ENCODE results near the gene LNX1. TPM values are rescaled to one million over a fixed set of nuclear protein-coding genes. Genes with fewer than 3 reads are reported as not detected.

LNX1 gene
- polyA plus RNA-seq, 1 of the 3 experiments (the other 2 are of a cell fraction), result 0.16 TPM

DNA sequence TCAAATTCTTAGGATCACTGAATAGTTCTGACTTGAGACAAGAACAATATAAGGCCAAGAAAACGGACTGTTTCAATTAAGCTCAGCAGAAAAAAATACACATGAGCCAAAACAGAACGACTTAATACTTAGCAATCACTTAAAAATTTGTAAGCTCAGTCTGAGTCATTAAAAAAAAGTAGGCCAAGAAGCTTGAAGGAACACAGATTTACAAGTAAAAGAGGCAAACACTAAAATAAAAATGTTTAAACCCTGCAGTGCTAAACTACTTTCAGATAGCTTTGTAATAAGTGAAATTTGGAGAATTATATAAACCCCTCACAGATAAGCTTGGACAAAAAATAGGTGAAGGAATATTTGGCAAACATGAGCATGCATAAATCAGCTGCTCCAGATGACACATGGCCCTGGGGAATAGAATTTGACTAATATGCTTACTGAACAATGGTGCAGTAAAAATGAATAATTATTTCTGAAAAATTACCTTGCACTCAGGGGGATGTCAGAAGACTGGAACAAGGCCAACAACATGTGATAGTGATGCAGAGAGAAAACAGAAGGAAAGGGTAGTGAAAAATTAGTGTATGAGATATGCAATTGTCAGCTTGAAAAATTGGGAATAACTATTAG lies 49.6 kb downstream of the LNX1 start:
- peak; percentile 63 for TF ChIP-seq GATA2 (CRISPR knock-in tag; IDR thresholded peaks at IDR 0.05)
- TF ChIP-seq POLR2AphosphoS5 (IDR thresholded peaks at IDR 0.05; ENCODE audit: low read depth, low read length), result peak; percentile 80; the same call in 1 of the 2 replicates
- no peak for TF ChIP-seq GABPA (IDR thresholded peaks at IDR 0.05; ENCODE audit: low read depth)
- peak; percentile 98 for TF ChIP-seq TCF12 (IDR thresholded peaks at IDR 0.05)
- TF ChIP-seq RFX5 (IDR thresholded peaks at IDR 0.05; ENCODE audit: low read length), result no peak
- TF ChIP-seq, protein P1, sequence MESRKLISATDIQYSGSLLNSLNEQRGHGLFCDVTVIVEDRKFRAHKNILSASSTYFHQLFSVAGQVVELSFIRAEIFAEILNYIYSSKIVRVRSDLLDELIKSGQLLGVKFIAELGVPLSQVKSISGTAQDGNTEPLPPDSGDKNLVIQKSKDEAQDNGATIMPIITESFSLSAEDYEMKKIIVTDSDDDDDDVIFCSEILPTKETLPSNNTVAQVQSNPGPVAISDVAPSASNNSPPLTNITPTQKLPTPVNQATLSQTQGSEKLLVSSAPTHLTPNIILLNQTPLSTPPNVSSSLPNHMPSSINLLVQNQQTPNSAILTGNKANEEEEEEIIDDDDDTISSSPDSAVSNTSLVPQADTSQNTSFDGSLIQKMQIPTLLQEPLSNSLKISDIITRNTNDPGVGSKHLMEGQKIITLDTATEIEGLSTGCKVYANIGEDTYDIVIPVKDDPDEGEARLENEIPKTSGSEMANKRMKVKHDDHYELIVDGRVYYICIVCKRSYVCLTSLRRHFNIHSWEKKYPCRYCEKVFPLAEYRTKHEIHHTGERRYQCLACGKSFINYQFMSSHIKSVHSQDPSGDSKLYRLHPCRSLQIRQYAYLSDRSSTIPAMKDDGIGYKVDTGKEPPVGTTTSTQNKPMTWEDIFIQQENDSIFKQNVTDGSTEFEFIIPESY (IDR thresholded peaks at IDR 0.05; ENCODE audit: borderline replicate concordance, low read depth), result 0 out of 2 replicates have a peak, but pooled peaks have one; percentile 18
- TF ChIP-seq NRF1 (IDR thresholded peaks at IDR 0.05; ENCODE audit: low read depth, low read length), result no peak
- TF ChIP-seq NFIC (IDR thresholded peaks at IDR 0.05; ENCODE audit: borderline replicate concordance), result peak; percentile 78
- TF ChIP-seq, protein P2, sequence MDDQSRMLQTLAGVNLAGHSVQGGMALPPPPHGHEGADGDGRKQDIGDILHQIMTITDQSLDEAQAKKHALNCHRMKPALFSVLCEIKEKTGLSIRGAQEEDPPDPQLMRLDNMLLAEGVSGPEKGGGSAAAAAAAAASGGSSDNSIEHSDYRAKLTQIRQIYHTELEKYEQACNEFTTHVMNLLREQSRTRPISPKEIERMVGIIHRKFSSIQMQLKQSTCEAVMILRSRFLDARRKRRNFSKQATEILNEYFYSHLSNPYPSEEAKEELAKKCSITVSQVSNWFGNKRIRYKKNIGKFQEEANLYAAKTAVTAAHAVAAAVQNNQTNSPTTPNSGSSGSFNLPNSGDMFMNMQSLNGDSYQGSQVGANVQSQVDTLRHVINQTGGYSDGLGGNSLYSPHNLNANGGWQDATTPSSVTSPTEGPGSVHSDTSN (IDR thresholded peaks at IDR 0.05), result peak; percentile 87
- TF ChIP-seq, protein P3, sequence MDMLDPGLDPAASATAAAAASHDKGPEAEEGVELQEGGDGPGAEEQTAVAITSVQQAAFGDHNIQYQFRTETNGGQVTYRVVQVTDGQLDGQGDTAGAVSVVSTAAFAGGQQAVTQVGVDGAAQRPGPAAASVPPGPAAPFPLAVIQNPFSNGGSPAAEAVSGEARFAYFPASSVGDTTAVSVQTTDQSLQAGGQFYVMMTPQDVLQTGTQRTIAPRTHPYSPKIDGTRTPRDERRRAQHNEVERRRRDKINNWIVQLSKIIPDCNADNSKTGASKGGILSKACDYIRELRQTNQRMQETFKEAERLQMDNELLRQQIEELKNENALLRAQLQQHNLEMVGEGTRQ (IDR thresholded peaks at IDR 0.05; ENCODE audit: borderline replicate concordance, low read depth, low read length), result no peak
- peak; percentile 89 for TF ChIP-seq JUND (IDR thresholded peaks at IDR 0.05)
- peak; percentile 57 for TF ChIP-seq RXRA (IDR thresholded peaks at IDR 0.05; ENCODE audit: borderline replicate concordance, low read depth)
- no peak for TF ChIP-seq FOXJ3 (CRISPR knock-in tag; IDR thresholded peaks at IDR 0.05)
- TF ChIP-seq, protein P4, sequence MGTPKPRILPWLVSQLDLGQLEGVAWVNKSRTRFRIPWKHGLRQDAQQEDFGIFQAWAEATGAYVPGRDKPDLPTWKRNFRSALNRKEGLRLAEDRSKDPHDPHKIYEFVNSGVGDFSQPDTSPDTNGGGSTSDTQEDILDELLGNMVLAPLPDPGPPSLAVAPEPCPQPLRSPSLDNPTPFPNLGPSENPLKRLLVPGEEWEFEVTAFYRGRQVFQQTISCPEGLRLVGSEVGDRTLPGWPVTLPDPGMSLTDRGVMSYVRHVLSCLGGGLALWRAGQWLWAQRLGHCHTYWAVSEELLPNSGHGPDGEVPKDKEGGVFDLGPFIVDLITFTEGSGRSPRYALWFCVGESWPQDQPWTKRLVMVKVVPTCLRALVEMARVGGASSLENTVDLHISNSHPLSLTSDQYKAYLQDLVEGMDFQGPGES (IDR thresholded peaks at IDR 0.05; ENCODE audit: low read depth, low read length), result no peak
- no peak for TF ChIP-seq EZH2phosphoT487 (IDR thresholded peaks at IDR 0.05; ENCODE audit: borderline replicate concordance, low read depth)
- TF ChIP-seq SIN3A (IDR thresholded peaks at IDR 0.05; ENCODE audit: borderline replicate concordance, low read depth, low read length), result peak; percentile 31; the same call in 1 of the 2 replicates
- TF ChIP-seq EP300 (IDR thresholded peaks at IDR 0.05; ENCODE audit: borderline replicate concordance in 1 of 2, low read depth in 1 of 2, low read length in 1 of 2), result peak; percentile 87 to 88
- peak; percentile 51; the same call in 1 of the 2 replicates for TF ChIP-seq MXI1 (IDR thresholded peaks at IDR 0.05; ENCODE audit: low read depth, low read length)
- TF ChIP-seq TEAD4 (IDR thresholded peaks at IDR 0.05; ENCODE audit: borderline replicate concordance, insufficient read depth), result peak; percentile 84
- TF ChIP-seq FOSL2 (IDR thresholded peaks at IDR 0.05; ENCODE audit: borderline replicate concordance, low read depth), result peak; percentile 86
- TF ChIP-seq RAD21 (IDR thresholded peaks at IDR 0.05; ENCODE audit: low read length), result peak; percentile 33; the same call in 1 of the 2 replicates
- TF ChIP-seq SMC3 (IDR thresholded peaks at IDR 0.05; ENCODE audit: low read depth, low read length), result no peak
- TF ChIP-seq RCOR1 (IDR thresholded peaks at IDR 0.05; ENCODE audit: low read length), result peak; percentile 74; the same call in 1 of the 2 replicates
- TF ChIP-seq, protein P5, sequence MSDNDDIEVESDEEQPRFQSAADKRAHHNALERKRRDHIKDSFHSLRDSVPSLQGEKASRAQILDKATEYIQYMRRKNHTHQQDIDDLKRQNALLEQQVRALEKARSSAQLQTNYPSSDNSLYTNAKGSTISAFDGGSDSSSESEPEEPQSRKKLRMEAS (IDR thresholded peaks at IDR 0.05; ENCODE audit: low read depth), result peak; percentile 16; the same call in 1 of the 2 replicates
- peak; percentile 69; the same call in 1 of the 2 replicates for TF ChIP-seq FOXM1 (IDR thresholded peaks at IDR 0.05; ENCODE audit: low read depth)
- TF ChIP-seq MEF2A (IDR thresholded peaks at IDR 0.05; ENCODE audit: borderline replicate concordance, low read depth), result peak; percentile 58; the same call in 1 of the 2 replicates
- TF ChIP-seq ELF1 (IDR thresholded peaks at IDR 0.05), result no peak
- Histone ChIP-seq H3K9ac (peak overlapping the region; percentile 43; the same call in 1 of the 2 replicates), H3K27me3 (ENCODE audit: insufficient read depth) (no peaks in the 10 kb centered on the region), H3K9me3 (no peaks in the 10 kb centered on the region), H3K4me1 (ENCODE audit: control insufficient read depth in 1 of 2, insufficient read depth in 2 of 2, low read depth in 1 of 2, low read length in 1 of 2) (peaks cover 19% of the 10 kb centered on the region in 2 experiments), H4K20me1 (ENCODE audit: insufficient read depth) (no peaks in the 10 kb centered on the region), H2AFZ (ENCODE audit: low read depth) (no peak overlapping the region), H3K79me2 (ENCODE audit: insufficient read depth) (no peaks in the 10 kb centered on the region), H3K4me2 (peak overlapping the region; percentile 62), H3K4me3 (ENCODE audit: low read depth in 2 of 2, low read length in 1 of 2) (no peak overlapping the region), H3K9me2 (no peaks in the 10 kb centered on the region), H3K27ac (ENCODE audit: low read depth in 2 of 2, low read length in 1 of 2) (peak overlapping the region; percentile 85 to 96; a peak in 3 of 4 replicates), H3K36me3 (replicated peaks in 1 of 2; ENCODE audit: control insufficient read depth in 1 of 2, insufficient read depth in 2 of 2, low read length in 1 of 2) (no peaks in the 10 kb centered on the region), H3F3A (replicated peaks; ENCODE audit: insufficient read depth) (peaks cover 30% of the 10 kb centered on the region)
- ChIA-PET CTCF (interaction anchor here (0.8 to 2.0 kb wide), 8 partner anchors 9 to 692 kb away, joined by 3 to 8 read pairs (median 3); no protein-coding TSS in a partner anchor), POLR2A (interaction anchor here (1.2 kb wide), 1 partner anchor 161 kb away, joined by 4 read pairs; no protein-coding TSS in a partner anchor)
- DNase-seq, result peak; percentile 47
- WGBS (ENCODE audit: low lambda C conversion rate), result 4% methylated on average over 2 of the region's 2 CpGs

All from SK-N-SH (cell line).